Stimulated activated CD8-positive, alpha-beta memory T cell treated with anti-CD3 and anti-CD28 coated beads, Interleukin-2, amount 100 ng/mL, for 48 hours (primary cell): ENCODE data around the gene TBXA2R.

Experiments
- DNase-seq, 2 donors: peaks; one replicate each; pipeline ENCODE4 v3.0.0-alpha.2; 2020; ENCODE audit warnings: low read depth in 2 of 2

Gene TBXA2R

GRCh38 chr19:3619631-3620012, 12.9 kb upstream of the TBXA2R start:
- DNase-seq = no peak

GRCh38 chr19:3618811-3619630, 12.3 kb upstream of the TBXA2R start:
- no peak for DNase-seq

- peak; percentile 46 to 52 for DNase-seq
Measured at GRCh38 chr19:3618144-3618810, 11.6 kb upstream of the TBXA2R start.

- no peak for DNase-seq
Measured at GRCh38 chr19:3617463-3617862, 10.8 kb upstream of the TBXA2R start.

GRCh38 chr19:3615524-3616135, 9.0 kb upstream of the TBXA2R start:
- DNase-seq = no peak

- DNase-seq = no peak
Measured at GRCh38 chr19:3614858-3615505, 8.3 kb upstream of the TBXA2R start.

- DNase-seq = no peak
Measured at GRCh38 chr19:3613818-3614661, 7.4 kb upstream of the TBXA2R start.

GRCh38 chr19:3612901-3613741, 6.4 kb upstream of the TBXA2R start:
- no peak for DNase-seq

GRCh38 chr19:3612330-3612729, 5.7 kb upstream of the TBXA2R start:
- DNase-seq = no peak

- DNase-seq = no peak
Measured at GRCh38 chr19:3611841-3612240, 5.2 kb upstream of the TBXA2R start.

- DNase-seq = no peak
Measured at GRCh38 chr19:3610745-3611717, 4.4 kb upstream of the TBXA2R start.

- no peak for DNase-seq
Measured at GRCh38 chr19:3609779-3610719, 3.4 kb upstream of the TBXA2R start.

GRCh38 chr19:3608750-3609322, 2.2 kb upstream of the TBXA2R start:
- DNase-seq = no peak

- DNase-seq = no peak
Measured at GRCh38 chr19:3608079-3608641, 1.5 kb upstream of the TBXA2R start.

- no peak for DNase-seq
Measured at GRCh38 chr19:3607303-3608078, 816 bp upstream of the TBXA2R start.

- no peak for DNase-seq
Measured at GRCh38 chr19:3606174-3606689, 443 bp downstream of the TBXA2R start.
